Activated T-helper 2 cell treated with anti-CD3 and anti-CD28 coated beads, Interferon-gamma antibody, Interleukin-2, Interleukin-4, amounts not matched to agents 10 μg/mL and 5 μg/mL and 100 μg/mL, durations not matched to agents 14 hours and 24 hours and 36 hours (primary cell): ENCODE measurements around the gene IQCM. TPM values are rescaled to one million over a fixed set of nuclear protein-coding genes. Genes with fewer than 3 reads are reported as not detected.

Source experiments
- DNase-seq: peaks from one replicate; pipeline ENCODE4 v3.0.0; 2021; ENCODE audit warnings: low spot score
- H3K27ac Mint-ChIP-seq: one replicate; pipeline ENCODE4 v1.8.0; 2021; ENCODE audit warnings: mixed read lengths
- H3K27me3 Mint-ChIP-seq: one replicate; pipeline ENCODE4 v1.8.0; 2021; ENCODE audit warnings: low read depth, mixed read lengths
- H3K36me3 Mint-ChIP-seq: one replicate; pipeline ENCODE4 v1.8.0; 2021; ENCODE audit warnings: low read depth, mixed read lengths
- H3K4me1 Mint-ChIP-seq: one replicate; pipeline ENCODE4 v1.8.0; 2021; ENCODE audit warnings: low read depth, mixed read lengths
- H3K4me3 Mint-ChIP-seq: one replicate; pipeline ENCODE4 v1.8.0; 2021; ENCODE audit warnings: low read depth, mild to moderate bottlenecking, moderate library complexity, mixed read lengths
- H3K9me3 Mint-ChIP-seq: one replicate; pipeline ENCODE4 v1.8.0; 2021; ENCODE audit warnings: mixed read lengths
- intact Hi-C: fragments of 100-400 bp; cut with micrococcal nuclease; formaldehyde crosslinking; loops from one replicate; pipeline ENCODE4 v1.15.1; 2023
- total RNA-seq: library from RNA; stranded (reverse); gene quantifications from 2 replicates; pipeline ENCODE4 v1.2.3, GENCODE V29; 2022

Gene IQCM
- total RNA-seq, 1 donor from 2014 or later, result not detected

GRCh38 chr4:149796381-149796780, 19.3 kb downstream of the IQCM start:
- no peak overlapping the region for H3K27ac Mint-ChIP-seq
- H3K4me3 Mint-ChIP-seq, result no peak overlapping the region
- no peaks in the 10 kb centered on the region for H3K9me3 Mint-ChIP-seq
- intact Hi-C loops, result no loop called here
- DNase-seq, result no peak
- no peaks in the 10 kb centered on the region for H3K36me3 Mint-ChIP-seq
- no peaks in the 10 kb centered on the region for H3K27me3 Mint-ChIP-seq
- no peaks in the 10 kb centered on the region for H3K4me1 Mint-ChIP-seq

GRCh38 chr4:149795256-149795655, 20.4 kb downstream of the IQCM start:
- Mint-ChIP-seq H3K27me3 (no peaks in the 10 kb centered on the region), H3K4me3 (no peak overlapping the region), H3K4me1 (no peaks in the 10 kb centered on the region), H3K27ac (no peak overlapping the region), H3K36me3 (no peaks in the 10 kb centered on the region), H3K9me3 (no peaks in the 10 kb centered on the region)
- intact Hi-C loops, result no loop called here
- no peak for DNase-seq

GRCh38 chr4:149794352-149794751, 21.3 kb downstream of the IQCM start:
- no peaks in the 10 kb centered on the region for H3K36me3 Mint-ChIP-seq
- no peak overlapping the region for H3K27ac Mint-ChIP-seq
- no peak for DNase-seq
- H3K27me3 Mint-ChIP-seq, result no peaks in the 10 kb centered on the region
- no peaks in the 10 kb centered on the region for H3K9me3 Mint-ChIP-seq
- no peak overlapping the region for H3K4me3 Mint-ChIP-seq
- intact Hi-C loops, result no loop called here
- no peaks in the 10 kb centered on the region for H3K4me1 Mint-ChIP-seq

DNA sequence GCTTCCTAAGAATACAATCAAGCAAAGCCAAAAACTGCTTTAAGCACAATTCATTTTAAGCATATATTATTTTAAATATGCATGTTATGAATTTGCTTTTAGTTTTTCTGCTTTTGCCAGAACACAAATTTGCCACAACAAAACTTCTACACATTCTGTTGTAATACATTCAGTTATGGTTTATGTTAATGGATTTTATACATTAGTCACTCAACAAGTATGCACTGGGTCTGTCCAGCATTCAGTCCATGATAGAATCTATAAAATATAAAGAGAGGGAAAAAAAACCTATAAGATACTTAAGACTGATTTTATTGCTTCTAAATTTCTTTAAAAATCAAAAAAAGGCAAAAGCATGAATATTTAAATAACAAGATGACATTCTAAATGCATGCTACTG, 22.2 kb downstream of the IQCM start:
- Mint-ChIP-seq H3K27ac (no peak overlapping the region), H3K36me3 (no peaks in the 10 kb centered on the region), H3K4me3 (no peak overlapping the region), H3K9me3 (no peaks in the 10 kb centered on the region), H3K4me1 (no peaks in the 10 kb centered on the region), H3K27me3 (no peaks in the 10 kb centered on the region)
- no peak for DNase-seq
- intact Hi-C loops, result no loop called here

GRCh38 chr4:149791851-149792250, 23.8 kb downstream of the IQCM start:
- no peak overlapping the region for H3K27ac Mint-ChIP-seq
- no peak overlapping the region for H3K4me3 Mint-ChIP-seq
- no peaks in the 10 kb centered on the region for H3K4me1 Mint-ChIP-seq

GRCh38 chr4:149790172-149790907, 25.3 kb downstream of the IQCM start:
- H3K27ac Mint-ChIP-seq, result no peak overlapping the region
- peaks cover 3% of the 10 kb centered on the region for H3K9me3 Mint-ChIP-seq
- H3K4me3 Mint-ChIP-seq, result no peak overlapping the region
- no peaks in the 10 kb centered on the region for H3K27me3 Mint-ChIP-seq
- no peak for DNase-seq
- H3K4me1 Mint-ChIP-seq, result no peaks in the 10 kb centered on the region
- intact Hi-C loops, result no loop called here
- no peaks in the 10 kb centered on the region for H3K36me3 Mint-ChIP-seq

More at GRCh38 chr4:149791851-149792250, 23.8 kb downstream of the IQCM start:
- no peaks in the 10 kb centered on the region for H3K9me3 Mint-ChIP-seq
- intact Hi-C loops, result no loop called here
- H3K36me3 Mint-ChIP-seq, result no peaks in the 10 kb centered on the region
- no peak for DNase-seq
- H3K27me3 Mint-ChIP-seq, result no peaks in the 10 kb centered on the region

- H3K36me3 Mint-ChIP-seq, result no peaks in the 10 kb centered on the region
- intact Hi-C loops, result no loop called here
- H3K9me3 Mint-ChIP-seq, result peaks cover 3% of the 10 kb centered on the region
- no peak overlapping the region for H3K27ac Mint-ChIP-seq
- no peaks in the 10 kb centered on the region for H3K4me1 Mint-ChIP-seq
- H3K4me3 Mint-ChIP-seq, result no peak overlapping the region
- no peaks in the 10 kb centered on the region for H3K27me3 Mint-ChIP-seq
- DNase-seq, result no peak
These were observed 27.3 kb downstream of the IQCM start for GRCh38 chr4:149788300-149788699.

GRCh38 chr4:149785696-149786431, 29.8 kb downstream of the IQCM start:
- no peaks in the 10 kb centered on the region for H3K27me3 Mint-ChIP-seq
- peaks cover 3% of the 10 kb centered on the region for H3K9me3 Mint-ChIP-seq
- no peak for DNase-seq
- no peak overlapping the region for H3K4me3 Mint-ChIP-seq
- H3K4me1 Mint-ChIP-seq, result no peaks in the 10 kb centered on the region
- intact Hi-C loops, result no loop called here
- no peak overlapping the region for H3K27ac Mint-ChIP-seq
- H3K36me3 Mint-ChIP-seq, result no peaks in the 10 kb centered on the region

DNA sequence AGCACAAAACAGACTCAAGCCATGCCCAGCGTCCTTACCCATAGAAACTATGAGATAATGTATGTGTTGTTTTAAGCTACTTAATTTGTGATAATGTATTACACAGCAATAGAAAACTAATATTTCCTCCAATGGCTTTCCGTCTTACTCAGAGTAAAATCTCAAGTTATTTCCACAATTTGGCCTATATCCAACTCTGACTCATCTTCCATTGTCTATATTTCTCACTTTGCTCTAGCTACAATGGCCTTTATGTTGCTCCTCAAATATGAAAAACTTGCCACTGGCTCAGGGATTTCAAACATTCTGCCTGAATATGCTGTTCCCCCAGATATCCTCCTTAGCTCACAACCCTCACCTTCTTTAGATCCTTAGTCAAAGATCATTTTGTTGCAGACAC, 31.6 kb downstream of the IQCM start:
- DNase-seq, result no peak
- no peak overlapping the region for H3K27ac Mint-ChIP-seq
- H3K9me3 Mint-ChIP-seq, result peaks cover 3% of the 10 kb centered on the region
- H3K36me3 Mint-ChIP-seq, result no peaks in the 10 kb centered on the region
- H3K4me3 Mint-ChIP-seq, result no peak overlapping the region
- no peaks in the 10 kb centered on the region for H3K27me3 Mint-ChIP-seq
- intact Hi-C loops, result no loop called here
- no peaks in the 10 kb centered on the region for H3K4me1 Mint-ChIP-seq

DNA sequence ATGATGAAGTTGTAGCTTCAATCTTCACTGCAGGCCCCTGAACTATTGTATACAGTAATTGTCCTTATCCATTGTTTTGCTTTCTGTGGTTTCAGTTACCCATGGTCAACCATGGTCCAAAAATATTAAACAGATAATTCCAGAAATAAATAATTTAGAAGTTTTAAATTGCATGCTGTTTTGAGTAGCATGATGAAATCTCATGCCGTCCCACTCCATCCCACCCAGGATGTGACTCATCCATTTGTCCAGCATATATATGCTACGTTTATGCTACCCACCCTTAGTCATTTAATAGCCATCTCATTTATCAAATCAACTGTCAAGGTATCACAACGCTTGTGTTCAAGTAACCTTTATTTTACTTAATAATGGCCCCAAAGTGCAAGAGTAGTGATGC, 34.5 kb downstream of the IQCM start:
- DNase-seq, result no peak
- intact Hi-C loops, result no loop called here
- no peaks in the 10 kb centered on the region for H3K36me3 Mint-ChIP-seq
- no peaks in the 10 kb centered on the region for H3K27me3 Mint-ChIP-seq
- no peak overlapping the region for H3K27ac Mint-ChIP-seq
- peaks cover 3% of the 10 kb centered on the region for H3K9me3 Mint-ChIP-seq
- no peak overlapping the region for H3K4me3 Mint-ChIP-seq
- no peaks in the 10 kb centered on the region for H3K4me1 Mint-ChIP-seq

- no peaks in the 10 kb centered on the region for H3K4me1 Mint-ChIP-seq
- H3K27me3 Mint-ChIP-seq, result no peaks in the 10 kb centered on the region
- H3K36me3 Mint-ChIP-seq, result no peaks in the 10 kb centered on the region
- no peak overlapping the region for H3K27ac Mint-ChIP-seq
- no peaks in the 10 kb centered on the region for H3K9me3 Mint-ChIP-seq
- H3K4me3 Mint-ChIP-seq, result no peak overlapping the region
- DNase-seq, result no peak
- intact Hi-C loops, result no loop called here
These were observed 47.2 kb downstream of the IQCM start for GRCh38 chr4:149768477-149768876.

GRCh38 chr4:149766135-149766534, 49.5 kb downstream of the IQCM start:
- intact Hi-C loops, result no loop called here
- Mint-ChIP-seq H3K4me3 (no peak overlapping the region), H3K27me3 (no peaks in the 10 kb centered on the region), H3K4me1 (no peaks in the 10 kb centered on the region), H3K9me3 (no peaks in the 10 kb centered on the region), H3K36me3 (no peaks in the 10 kb centered on the region), H3K27ac (no peak overlapping the region)
- no peak for DNase-seq

DNA sequence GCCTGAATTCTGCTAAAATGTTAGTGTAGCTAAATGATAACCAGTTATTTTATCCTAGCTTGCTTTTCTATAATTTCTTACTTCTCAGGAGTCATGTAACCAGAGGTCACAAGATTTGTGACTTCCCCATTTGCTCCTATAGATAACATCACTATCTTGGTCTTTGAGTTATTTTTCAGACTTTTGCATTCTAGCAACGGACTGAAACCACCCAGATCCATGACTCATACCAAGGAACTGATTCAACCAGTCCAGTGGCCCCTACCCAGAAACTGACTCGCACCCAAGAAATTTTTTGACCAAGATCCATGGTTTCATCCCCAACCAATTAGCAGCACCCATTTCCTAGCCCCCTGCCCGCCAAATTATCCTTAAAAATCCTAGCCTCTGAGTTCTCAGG, 50.0 kb downstream of the IQCM start:
- Mint-ChIP-seq H3K9me3 (no peaks in the 10 kb centered on the region), H3K27ac (no peak overlapping the region), H3K27me3 (no peaks in the 10 kb centered on the region), H3K4me1 (no peaks in the 10 kb centered on the region), H3K36me3 (no peaks in the 10 kb centered on the region), H3K4me3 (no peak overlapping the region)
- no peak for DNase-seq
- intact Hi-C loops, result no loop called here
